WERI-Rb-1 (cell line): ENCODE results near the gene ROR1.
A peak's percentile ranks its signal among the peaks of the same experiment; 100 is the strongest.

Experiments used
- DNase-seq: peaks from one replicate; pipeline ENCODE4 v3.0.0-alpha.2; 2020
- H3K27ac ChIP-seq: fragments of 250-450 bp; sonication (Bioruptor Pico); 2 replicates; pipeline ENCODE4 v1.5.1; 2020; ENCODE audit warnings: mild to moderate bottlenecking, moderate library complexity
- H3K27me3 ChIP-seq: fragments of 250-450 bp; sonication (Bioruptor Pico); 2 replicates; pipeline ENCODE4 v1.5.1; 2021; ENCODE audit warnings: mild to moderate bottlenecking, low read depth, moderate library complexity; ENCODE audit not compliant: insufficient read depth, severe bottlenecking
- H3K36me3 ChIP-seq: fragments of 250-450 bp; sonication (Bioruptor Pico); 2 replicates; pipeline ENCODE4 v1.5.1; 2020; ENCODE audit warnings: mild to moderate bottlenecking, moderate library complexity
- H3K4me3 ChIP-seq: 2 replicates; pipeline ENCODE4 v1.5.1; 2011; ENCODE audit warnings: low read depth, mild to moderate bottlenecking, control low read depth, low read length
- H3K9me3 ChIP-seq: fragments of 250-450 bp; sonication (Bioruptor Pico); 2 replicates; pipeline ENCODE4 v1.5.1; 2021; ENCODE audit warnings: mild to moderate bottlenecking, moderate library complexity; ENCODE audit not compliant: severe bottlenecking
- CTCF ChIP-seq: IDR thresholded peaks from 2 replicates; pipeline ENCODE4 v1.5.1; 2011; ENCODE audit warnings: low read depth, mild to moderate bottlenecking, control low read depth, inconsistent platforms, low read length

Gene ROR1

GRCh38 chr1:63901094-63901493 lies 127.3 kb downstream of the ROR1 start:
- DNase-seq: no peak

GRCh38 chr1:63902844-63903589 lies 129.2 kb downstream of the ROR1 start:
- Histone ChIP-seq H3K4me3 (no peak overlapping the region), H3K36me3 (no peaks in the 10 kb centered on the region), H3K27ac (no peak overlapping the region), H3K9me3 (no peaks in the 10 kb centered on the region), H3K27me3 (no peaks in the 10 kb centered on the region)
- TF ChIP-seq CTCF: no peak
- no peak for DNase-seq

More at GRCh38 chr1:63901094-63901493, 127.3 kb downstream of the ROR1 start:
- Histone ChIP-seq H3K4me3 (no peak overlapping the region), H3K27me3 (no peaks in the 10 kb centered on the region), H3K27ac (no peak overlapping the region), H3K36me3 (no peaks in the 10 kb centered on the region), H3K9me3 (no peaks in the 10 kb centered on the region)
- TF ChIP-seq CTCF: no peak

- Histone ChIP-seq H3K4me3 (no peak overlapping the region), H3K27me3 (no peaks in the 10 kb centered on the region), H3K9me3 (no peaks in the 10 kb centered on the region), H3K36me3 (no peaks in the 10 kb centered on the region), H3K27ac (no peak overlapping the region)
- no peak for DNase-seq
- TF ChIP-seq CTCF: no peak
These were observed 130.3 kb downstream of the ROR1 start for GRCh38 chr1:63903947-63904610.

- no peaks in the 10 kb centered on the region for H3K9me3 ChIP-seq
- peak; percentile 11; the same call in 1 of the 2 replicates for TF ChIP-seq CTCF
- peak overlapping the region; percentile 20 for H3K4me3 ChIP-seq
- H3K27ac ChIP-seq: 0 out of 2 replicates have a peak overlapping the region, but pooled peaks have one; percentile 4
- no peaks in the 10 kb centered on the region for H3K36me3 ChIP-seq
- peak; percentile 40 for DNase-seq
- no peaks in the 10 kb centered on the region for H3K27me3 ChIP-seq
These were observed 131.0 kb downstream of the ROR1 start for GRCh38 chr1:63904826-63905225.

DNA sequence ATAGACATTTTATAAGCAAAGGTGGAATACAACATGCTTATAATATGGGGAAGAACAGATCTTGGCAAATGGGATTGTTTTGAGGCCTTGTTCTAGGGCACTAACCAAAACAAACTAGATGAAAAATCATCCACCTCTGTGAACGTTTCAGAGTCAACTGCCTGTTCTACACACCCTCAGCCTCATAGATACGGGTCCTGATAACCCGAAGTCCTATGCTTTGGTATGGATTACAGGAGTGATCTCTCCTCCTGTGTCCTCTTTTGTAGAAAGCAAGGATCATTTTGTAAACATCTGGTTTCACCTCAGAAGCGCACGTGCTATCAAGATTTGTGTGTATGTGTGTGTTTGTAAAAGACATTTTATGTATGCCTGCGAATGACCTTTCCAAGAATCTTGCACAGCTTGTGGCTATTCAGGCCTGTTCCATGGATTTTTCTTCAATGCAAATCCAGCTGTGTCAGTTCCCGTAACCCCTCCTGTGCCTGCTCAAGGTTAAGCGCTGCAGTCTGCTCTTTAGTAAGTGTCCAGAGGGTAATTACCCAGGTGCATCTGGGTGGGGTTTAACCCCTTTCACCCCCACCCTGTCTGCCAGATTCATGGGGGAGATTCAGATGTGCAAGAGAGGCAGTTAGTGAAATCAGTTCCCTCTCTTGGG lies 132.4 kb downstream of the ROR1 start:
- DNase-seq: no peak
- no peaks in the 10 kb centered on the region for H3K27me3 ChIP-seq
- H3K4me3 ChIP-seq: no peak overlapping the region
- H3K9me3 ChIP-seq: no peaks in the 10 kb centered on the region
- H3K27ac ChIP-seq: no peak overlapping the region
- no peaks in the 10 kb centered on the region for H3K36me3 ChIP-seq
- TF ChIP-seq CTCF: no peak
